Measurements from ENCODE around the gene POU2AF3. TPM values are rescaled to one million over a fixed set of nuclear protein-coding genes. Genes with fewer than 3 reads are reported as not detected.

Gene POU2AF3
- total and polyA plus RNA-seq, 2 donors (not counting 1 experiment from before 2014, with no cell fraction given), result 0.07 to 0.17 TPM

- no peaks in the 10 kb centered on the region for H3K9me3 ChIP-seq (ENCODE audit: control insufficient read depth, insufficient read depth, low read depth, low read length)
- H2AFZ ChIP-seq (ENCODE audit: low read length), result no peak overlapping the region
- H3K27me3 ChIP-seq (ENCODE audit: control insufficient read depth, insufficient read depth, low read length), result no peaks in the 10 kb centered on the region
- H3K4me2 ChIP-seq (ENCODE audit: extremely low read depth, insufficient read depth, low read length), result no peak overlapping the region
- no peak for TF ChIP-seq EZH2 (IDR thresholded peaks at IDR 0.05; ENCODE audit: low read length, missing control alignments)
- TF ChIP-seq CTCF (conservative IDR thresholded peaks at IDR 0.05 in 1 of 2, IDR thresholded peaks at IDR 0.05 in 1 of 2; ENCODE audit: low read depth in 1 of 2, low read length in 2 of 2), result no peak
- DNase-seq (ENCODE audit: low read depth in 2 of 2), result no peak
- H3K36me3 ChIP-seq (ENCODE audit: control insufficient read depth, insufficient read depth, low read length), result no peaks in the 10 kb centered on the region
- no peak overlapping the region for H3K4me3 ChIP-seq (replicated peaks in 1 of 4; ENCODE audit: control extremely low read depth in 1 of 4, insufficient read depth in 1 of 4, low read depth in 3 of 4, low read length in 4 of 4)
- no peaks in the 10 kb centered on the region for H3K79me2 ChIP-seq (ENCODE audit: control insufficient read depth, insufficient read depth, low read length)
- no peaks in the 10 kb centered on the region for H4K20me1 ChIP-seq (ENCODE audit: control insufficient read depth, extremely low read depth, insufficient read depth, low read length)
- no peak overlapping the region for H3K9ac ChIP-seq (ENCODE audit: insufficient read depth, low read length)
- no peak overlapping the region for H3K27ac ChIP-seq (ENCODE audit: insufficient read depth, low read length)
- no peaks in the 10 kb centered on the region for H3K4me1 ChIP-seq (ENCODE audit: control insufficient read depth, extremely low read depth, insufficient read depth, low read length)
These were observed 59.0 kb downstream of the POU2AF3 start for GRCh38 chr11:111357150-111358037.

Other genes starting within 250 kb of the POU2AF3 start
- gene POU2AF2, start 52.8 kb upstream of the POU2AF3 start, total RNA-seq, result not detected in 2 replicates
- not detected in 2 replicates for gene POU2AF2, start 52.8 kb upstream of the POU2AF3 start, polyA plus RNA-seq
- 0.17 TPM in 1 of 2 replicates, not detected in the other for gene POU2AF1, start 80.7 kb downstream of the POU2AF3 start, total RNA-seq
- not detected in 2 replicates for gene POU2AF1, start 80.7 kb downstream of the POU2AF3 start, polyA plus RNA-seq
- under 0.01 and 0.33 TPM in 2 replicates for gene BTG4, start 213.8 kb downstream of the POU2AF3 start, total RNA-seq
- gene BTG4, start 213.8 kb downstream of the POU2AF3 start, polyA plus RNA-seq, result 0.08 and 0.09 TPM in 2 replicates
- not detected in 2 replicates for gene HOATZ, start 216.2 kb downstream of the POU2AF3 start, total RNA-seq
- not detected in 2 replicates for gene HOATZ, start 216.2 kb downstream of the POU2AF3 start, polyA plus RNA-seq
- 55.7 and 117 TPM in 2 replicates for gene LAYN, start 242.2 kb downstream of the POU2AF3 start, total RNA-seq
- 94.0 and 140 TPM in 2 replicates for gene LAYN, start 242.2 kb downstream of the POU2AF3 start, polyA plus RNA-seq

All from fibroblast of lung (primary cell).